IPS DF 6.9 (cell line): Measurements from ENCODE around the gene CMKLR1.
A peak's percentile ranks its signal among the peaks of the same experiment; 100 is the strongest.

Experiments used
- DNase-seq: peaks from one replicate; pipeline ENCODE4 v3.0.0-alpha.2; 2013; ENCODE audit warnings: low read depth, low spot score
- H3K27ac ChIP-seq: one replicate; pipeline ENCODE4 v1.5.1; 2013; ENCODE audit warnings: low read length, control low read depth
- H3K27me3 ChIP-seq: 2 replicates; pipeline ENCODE4 v1.6.1; 2013; ENCODE audit warnings: mild to moderate bottlenecking, low read length; ENCODE audit not compliant: control insufficient read depth, insufficient read depth
- H3K36me3 ChIP-seq: 2 replicates; pipeline ENCODE4 v1.6.1; 2013; ENCODE audit warnings: low read length; ENCODE audit not compliant: control insufficient read depth, insufficient read depth
- H3K4me1 ChIP-seq: 2 replicates; pipeline ENCODE4 v1.6.1; 2013; ENCODE audit warnings: low read length; ENCODE audit not compliant: control insufficient read depth, insufficient read depth
- H3K4me3 ChIP-seq: 2 replicates; pipeline ENCODE4 v1.5.1; 2013; ENCODE audit warnings: mild to moderate bottlenecking, low read length
- H3K9me3 ChIP-seq: 2 replicates; pipeline ENCODE4 v1.6.1; 2013; ENCODE audit warnings: low read length, inconsistent platforms; ENCODE audit not compliant: control insufficient read depth, insufficient read depth
- WGBS: extraction: QIAGEN DNeasy Blood & Tissue Kit; methylation state at CpG from one replicate; pipeline ENCODE4 v1.1.7; 2013; ENCODE audit warnings: mixed read lengths, missing lambda C conversion rate; ENCODE audit not compliant: insufficient read length, insufficient coverage; 5-methylcytosine and 5-hydroxymethylcytosine counted together

The CMKLR1 gene

GRCh38 chr12:108338915-108339657 is at the start of gene CMKLR1:
CMKLR1 (minus strand) TSS chr12:108339311; CDS start chr12:108293591, 45,720 bp downstream.
- DNase-seq, result no peak
- WGBS, result no CpG with 5 or more reads among the region's 24 CpGs
- no peaks in the 10 kb centered on the region for H3K27me3 ChIP-seq
- H3K4me1 ChIP-seq, result no peaks in the 10 kb centered on the region
- H3K9me3 ChIP-seq, result no peaks in the 10 kb centered on the region
- H3K4me3 ChIP-seq, result no peak within 1 kb of the TSS
- H3K36me3 ChIP-seq, result no peaks in the 10 kb centered on the region
- no peak within 1 kb of the TSS for H3K27ac ChIP-seq

GRCh38 chr12:108387771-108388170 is 48.7 kb upstream of the CMKLR1 start:
- DNase-seq, result no peak
- H3K4me3 ChIP-seq, result no peak overlapping the region
- no peak overlapping the region for H3K27ac ChIP-seq
- no peaks in the 10 kb centered on the region for H3K9me3 ChIP-seq
- no CpG with 5 or more reads among the region's 1 CpG for WGBS
- no peaks in the 10 kb centered on the region for H3K27me3 ChIP-seq
- H3K36me3 ChIP-seq, result no peaks in the 10 kb centered on the region
- H3K4me1 ChIP-seq, result no peaks in the 10 kb centered on the region; the same call in 1 of the 2 replicates

GRCh38 chr12:108386709-108387360 is 47.7 kb upstream of the CMKLR1 start:
- Histone ChIP-seq H3K36me3 (no peaks in the 10 kb centered on the region), H3K27me3 (no peaks in the 10 kb centered on the region), H3K4me3 (no peak overlapping the region), H3K4me1 (no peaks in the 10 kb centered on the region; the same call in 1 of the 2 replicates), H3K27ac (no peak overlapping the region), H3K9me3 (no peaks in the 10 kb centered on the region)
- DNase-seq, result no peak
- no CpG with 5 or more reads among the region's 8 CpGs for WGBS

- Histone ChIP-seq H3K9me3 (no peaks in the 10 kb centered on the region), H3K4me3 (no peak overlapping the region), H3K4me1 (no peaks in the 10 kb centered on the region), H3K36me3 (no peaks in the 10 kb centered on the region), H3K27ac (no peak overlapping the region), H3K27me3 (no peaks in the 10 kb centered on the region)
- no CpG with 5 or more reads among the region's 1 CpG for WGBS
- no peak for DNase-seq
Observed at GRCh38 chr12:108382437-108382801, 43.3 kb upstream of the CMKLR1 start.

- Histone ChIP-seq H3K4me1 (no peaks in the 10 kb centered on the region), H3K9me3 (no peaks in the 10 kb centered on the region), H3K27ac (no peak overlapping the region), H3K4me3 (no peak overlapping the region), H3K27me3 (no peaks in the 10 kb centered on the region), H3K36me3 (no peaks in the 10 kb centered on the region)
- whole genome bisulfite sequencing, result no CpG with 5 or more reads among the region's 8 CpGs
- DNase-seq, result peak; percentile 33
Observed at GRCh38 chr12:108381787-108382436, 42.8 kb upstream of the CMKLR1 start.

GRCh38 chr12:108380382-108380781 is 41.3 kb upstream of the CMKLR1 start:
- no peak for DNase-seq
- Histone ChIP-seq H3K4me3 (no peak overlapping the region), H3K27me3 (no peaks in the 10 kb centered on the region), H3K9me3 (no peaks in the 10 kb centered on the region), H3K4me1 (no peaks in the 10 kb centered on the region), H3K36me3 (no peaks in the 10 kb centered on the region), H3K27ac (no peak overlapping the region)

- DNase-seq, result no peak
- Histone ChIP-seq H3K4me3 (no peak overlapping the region), H3K27ac (no peak overlapping the region), H3K9me3 (no peaks in the 10 kb centered on the region), H3K4me1 (no peaks in the 10 kb centered on the region), H3K36me3 (no peaks in the 10 kb centered on the region), H3K27me3 (no peaks in the 10 kb centered on the region)
- no CpG with 5 or more reads among the region's 4 CpGs for WGBS
Observed at GRCh38 chr12:108379823-108380222, 40.7 kb upstream of the CMKLR1 start.

- WGBS, result no CpG with 5 or more reads among the region's 3 CpGs
- H3K9me3 ChIP-seq, result no peaks in the 10 kb centered on the region
- H3K27me3 ChIP-seq, result no peaks in the 10 kb centered on the region
- no peak for DNase-seq
- H3K4me1 ChIP-seq, result no peaks in the 10 kb centered on the region
- no peaks in the 10 kb centered on the region for H3K36me3 ChIP-seq
- H3K4me3 ChIP-seq, result no peak overlapping the region
- H3K27ac ChIP-seq, result no peak overlapping the region
Observed at GRCh38 chr12:108378926-108379325, 39.8 kb upstream of the CMKLR1 start.

GRCh38 chr12:108377260-108377659 is 38.1 kb upstream of the CMKLR1 start:
- H3K4me3 ChIP-seq, result no peak overlapping the region
- no peaks in the 10 kb centered on the region for H3K4me1 ChIP-seq
- H3K27me3 ChIP-seq, result no peaks in the 10 kb centered on the region
- H3K9me3 ChIP-seq, result no peaks in the 10 kb centered on the region
- no CpG with 5 or more reads among the region's 1 CpG for WGBS
- no peak overlapping the region for H3K27ac ChIP-seq
- no peaks in the 10 kb centered on the region for H3K36me3 ChIP-seq
- no peak for DNase-seq

- Histone ChIP-seq H3K4me1 (no peaks in the 10 kb centered on the region), H3K36me3 (no peaks in the 10 kb centered on the region), H3K9me3 (no peaks in the 10 kb centered on the region), H3K27me3 (no peaks in the 10 kb centered on the region), H3K4me3 (no peak overlapping the region), H3K27ac (no peak overlapping the region)
- no peak for DNase-seq
- WGBS, result no CpG with 5 or more reads among the region's 4 CpGs
Observed at GRCh38 chr12:108375986-108376663, 37.0 kb upstream of the CMKLR1 start.
